ENCODE measurements around the gene SLC6A3. TPM values are rescaled to one million over a fixed set of nuclear protein-coding genes. Genes with fewer than 3 reads are reported as not detected.
A peak's percentile ranks its signal among the peaks of the same experiment; 100 is the strongest.

The SLC6A3 gene
- total RNA-seq (not detected), polyA plus RNA-seq (not detected)

GRCh38 chr5:1445313-1445688 lies at the start of gene SLC6A3:
Gene SLC6A3, minus strand, starts transcription at chr5:1445440. Its CDS starts 2,243 bp downstream, at chr5:1443197.
- Mint-ChIP-seq H3K4me1 (peaks cover 27 to 44% (median 31%) of the 10 kb centered on the region in 3 donors), H3K4me3 (peak within 1 kb of the TSS in 4 of 7 donors; percentile 45 to 84 (median 64)), H3K27ac (peak within 1 kb of the TSS in 1 of 8 donors; percentile 4), H3K9me3 (peaks cover 0 to 4% (median 2%) of the 10 kb centered on the region in 5 donors), H3K36me3 (peaks cover 0 to under 1% (median 0%) of the 10 kb centered on the region in 3 donors), H3K27me3 (peaks cover 26 to 49% of the 10 kb centered on the region in 2 donors)
- H3K27me3 ChIP-seq (ENCODE audit: insufficient read depth, low read length, poor library complexity, severe bottlenecking): peaks cover 13% of the 10 kb centered on the region
- H3K36me3 ChIP-seq (ENCODE audit: insufficient read depth, low read length): no peaks in the 10 kb centered on the region
- peaks cover 14% of the 10 kb centered on the region for H3K4me1 ChIP-seq (ENCODE audit: insufficient read depth, low read length)
- ChIA-PET POLR2A (no interaction called here), CTCF (no interaction called here)
- no peaks in the 10 kb centered on the region for H3K9me3 ChIP-seq (ENCODE audit: low read length)
- H3K4me3 ChIP-seq (ENCODE audit: low read length): no peak within 1 kb of the TSS
- no peak within 1 kb of the TSS for H3K27ac ChIP-seq (ENCODE audit: low read depth, low read length)
- DNase-seq: peak in 1 of 5 donors; percentile 31

GRCh38 chr5:1493941-1494340 lies 48.7 kb upstream of the SLC6A3 start:
- CTCF ChIA-PET: no interaction called here
- Histone ChIP-seq H3K4me3 (ENCODE audit: low read length) (no peak overlapping the region), H3K9me3 (ENCODE audit: low read length) (no peaks in the 10 kb centered on the region), H3K27me3 (ENCODE audit: insufficient read depth, low read length, poor library complexity, severe bottlenecking) (no peaks in the 10 kb centered on the region), H3K4me1 (ENCODE audit: insufficient read depth, low read length) (peaks cover 22% of the 10 kb centered on the region), H3K36me3 (ENCODE audit: insufficient read depth, low read length) (peaks cover 29% of the 10 kb centered on the region), H3K27ac (ENCODE audit: low read depth, low read length) (no peak overlapping the region)
- Mint-ChIP-seq H3K27me3 (no peaks in the 10 kb centered on the region), H3K27ac (peak overlapping the region; percentile 50 to 99 (median 91)), H3K9me3 (no peaks in the 10 kb centered on the region), H3K36me3 (peaks cover 0 to 91% (median 16%) of the 10 kb centered on the region in 3 donors), H3K4me3 (peak overlapping the region; percentile 43 to 87 (median 50)), H3K4me1 (peaks cover 57 to 100% (median 85%) of the 10 kb centered on the region in 3 donors)
- POLR2A ChIA-PET: no interaction called here
- DNase-seq: no peak

- Mint-ChIP-seq H3K27ac (peak overlapping the region in 7 of 8 donors; percentile 70 to 99 (median 92)), H3K27me3 (no peaks in the 10 kb centered on the region), H3K36me3 (peaks cover 3 to 89% (median 13%) of the 10 kb centered on the region in 3 donors), H3K9me3 (no peaks in the 10 kb centered on the region), H3K4me1 (peaks cover 57 to 100% (median 85%) of the 10 kb centered on the region in 3 donors), H3K4me3 (peak overlapping the region; percentile 34 to 80 (median 51))
- Histone ChIP-seq H3K36me3 (ENCODE audit: insufficient read depth, low read length) (peaks cover 24% of the 10 kb centered on the region), H3K4me1 (ENCODE audit: insufficient read depth, low read length) (peaks cover 22% of the 10 kb centered on the region), H3K27ac (ENCODE audit: low read depth, low read length) (no peak overlapping the region), H3K9me3 (ENCODE audit: low read length) (no peaks in the 10 kb centered on the region), H3K4me3 (ENCODE audit: low read length) (no peak overlapping the region), H3K27me3 (ENCODE audit: insufficient read depth, low read length, poor library complexity, severe bottlenecking) (no peaks in the 10 kb centered on the region)
- no peak for DNase-seq
- POLR2A ChIA-PET: no interaction called here
- CTCF ChIA-PET: interaction anchor here (1.9 to 2.8 kb wide), 2 partner anchors 10 to 43 kb away, joined by 6 to 10 read pairs; no protein-coding TSS in a partner anchor
Measured at GRCh38 chr5:1493413-1493812, 48.2 kb upstream of the SLC6A3 start.

- H3K4me3 Mint-ChIP-seq: peak overlapping the region in 6 of 7 donors; percentile 14 to 75 (median 44)
- CTCF ChIA-PET: interaction anchor here (0.6 to 2.8 kb wide), 4 partner anchors 10 to 152 kb away, joined by 4 to 10 read pairs (median 6); no protein-coding TSS in a partner anchor
Measured at GRCh38 chr5:1492757-1493156, 47.5 kb upstream of the SLC6A3 start.

GRCh38 chr5:1490376-1490775 lies 45.1 kb upstream of the SLC6A3 start:
- H3K27me3 Mint-ChIP-seq: no peaks in the 10 kb centered on the region
- Histone ChIP-seq H3K9me3 (ENCODE audit: low read length) (no peaks in the 10 kb centered on the region), H3K27ac (ENCODE audit: low read depth, low read length) (no peak overlapping the region), H3K4me1 (ENCODE audit: insufficient read depth, low read length) (peaks cover 17% of the 10 kb centered on the region), H3K27me3 (ENCODE audit: insufficient read depth, low read length, poor library complexity, severe bottlenecking) (no peaks in the 10 kb centered on the region), H3K36me3 (ENCODE audit: insufficient read depth, low read length) (peaks cover 24% of the 10 kb centered on the region), H3K4me3 (ENCODE audit: low read length) (no peak overlapping the region)
- H3K4me3 Mint-ChIP-seq: peak overlapping the region in 1 of 7 donors; percentile 27
- CTCF ChIA-PET: interaction anchor here (1.1 to 2.8 kb wide), 3 partner anchors 13 to 104 kb away, joined by 3 to 10 read pairs (median 6); no protein-coding TSS in a partner anchor
- DNase-seq: no peak
- POLR2A ChIA-PET: interaction anchor here (1.8 kb wide), 1 partner anchor 34 kb away, joined by 5 read pairs; the partner anchor contains the start of gene LPCAT1
- H3K36me3 Mint-ChIP-seq: peaks cover 3 to 92% (median 12%) of the 10 kb centered on the region in 3 donors
- peak overlapping the region in 7 of 8 donors; percentile 19 to 93 (median 73) for H3K27ac Mint-ChIP-seq
- peaks cover 48 to 77% (median 65%) of the 10 kb centered on the region in 3 donors for H3K4me1 Mint-ChIP-seq
- H3K9me3 Mint-ChIP-seq: no peaks in the 10 kb centered on the region

More at GRCh38 chr5:1492757-1493156, 47.5 kb upstream of the SLC6A3 start:
- H3K4me3 ChIP-seq (ENCODE audit: low read length): no peak overlapping the region
- Mint-ChIP-seq H3K27ac (peak overlapping the region; percentile 46 to 99 (median 83)), H3K36me3 (peaks cover 3 to 90% (median 12%) of the 10 kb centered on the region in 3 donors), H3K4me1 (peaks cover 58 to 100% (median 86%) of the 10 kb centered on the region in 3 donors), H3K27me3 (no peaks in the 10 kb centered on the region), H3K9me3 (no peaks in the 10 kb centered on the region)
- H3K9me3 ChIP-seq (ENCODE audit: low read length): no peaks in the 10 kb centered on the region
- no peaks in the 10 kb centered on the region for H3K27me3 ChIP-seq (ENCODE audit: insufficient read depth, low read length, poor library complexity, severe bottlenecking)
- POLR2A ChIA-PET: interaction anchor here (1.1 to 1.2 kb wide), 2 partner anchors 11 to 177 kb away, joined by 3 to 4 read pairs; no protein-coding TSS in a partner anchor
- peak in 4 of 5 donors; percentile 26 to 73 (median 40) for DNase-seq
- peaks cover 25% of the 10 kb centered on the region for H3K36me3 ChIP-seq (ENCODE audit: insufficient read depth, low read length)
- H3K27ac ChIP-seq (ENCODE audit: low read depth, low read length): no peak overlapping the region
- H3K4me1 ChIP-seq (ENCODE audit: insufficient read depth, low read length): peaks cover 22% of the 10 kb centered on the region

GRCh38 chr5:1489754-1490153 lies 44.5 kb upstream of the SLC6A3 start:
- Histone ChIP-seq H3K36me3 (ENCODE audit: insufficient read depth, low read length) (peaks cover 24% of the 10 kb centered on the region), H3K27ac (ENCODE audit: low read depth, low read length) (no peak overlapping the region), H3K4me1 (ENCODE audit: insufficient read depth, low read length) (peaks cover 16% of the 10 kb centered on the region), H3K27me3 (ENCODE audit: insufficient read depth, low read length, poor library complexity, severe bottlenecking) (no peaks in the 10 kb centered on the region), H3K9me3 (ENCODE audit: low read length) (no peaks in the 10 kb centered on the region), H3K4me3 (ENCODE audit: low read length) (no peak overlapping the region)
- H3K4me3 Mint-ChIP-seq: peak overlapping the region in 5 of 7 donors; percentile 45 to 71 (median 51)
- H3K9me3 Mint-ChIP-seq: no peaks in the 10 kb centered on the region
- H3K27ac Mint-ChIP-seq: peak overlapping the region; percentile 77 to 96 (median 88)
- no peak for DNase-seq
- peaks cover 3 to 91% (median 12%) of the 10 kb centered on the region in 3 donors for H3K36me3 Mint-ChIP-seq
- POLR2A ChIA-PET: interaction anchor here (1.3 to 1.8 kb wide), 2 partner anchors 34 to 104 kb away, joined by 5 read pairs; partner anchors contain the start of gene LPCAT1
- H3K4me1 Mint-ChIP-seq: peaks cover 43 to 77% (median 58%) of the 10 kb centered on the region in 3 donors
- CTCF ChIA-PET: interaction anchor here (1.1 to 1.6 kb wide), 2 partner anchors 14 to 104 kb away, joined by 3 to 6 read pairs; no protein-coding TSS in a partner anchor
- no peaks in the 10 kb centered on the region for H3K27me3 Mint-ChIP-seq

- Histone ChIP-seq H3K27ac (ENCODE audit: low read depth, low read length) (no peak overlapping the region), H3K4me3 (ENCODE audit: low read length) (no peak overlapping the region), H3K27me3 (ENCODE audit: insufficient read depth, low read length, poor library complexity, severe bottlenecking) (no peaks in the 10 kb centered on the region), H3K4me1 (ENCODE audit: insufficient read depth, low read length) (peaks cover 16% of the 10 kb centered on the region), H3K36me3 (ENCODE audit: insufficient read depth, low read length) (peaks cover 24% of the 10 kb centered on the region), H3K9me3 (ENCODE audit: low read length) (no peaks in the 10 kb centered on the region)
- no peaks in the 10 kb centered on the region for H3K9me3 Mint-ChIP-seq
- peak overlapping the region in 6 of 7 donors; percentile 45 to 82 (median 55) for H3K4me3 Mint-ChIP-seq
- peak in 3 of 5 donors; percentile 17 to 69 (median 27) for DNase-seq
- H3K27ac Mint-ChIP-seq: peak overlapping the region; percentile 77 to 96 (median 88)
- no peaks in the 10 kb centered on the region for H3K27me3 Mint-ChIP-seq
- CTCF ChIA-PET: interaction anchor here (1.4 to 1.6 kb wide), 2 partner anchors 14 to 35 kb away, joined by 4 to 6 read pairs; partner anchors contain the start of gene LPCAT1
- H3K4me1 Mint-ChIP-seq: peaks cover 40 to 70% (median 52%) of the 10 kb centered on the region in 3 donors
- POLR2A ChIA-PET: interaction anchor here (1.3 to 1.8 kb wide), 2 partner anchors 35 to 103 kb away, joined by 5 read pairs; partner anchors contain the start of gene LPCAT1
- H3K36me3 Mint-ChIP-seq: peaks cover 3 to 88% (median 12%) of the 10 kb centered on the region in 3 donors
Measured at GRCh38 chr5:1488882-1489680, 43.8 kb upstream of the SLC6A3 start.

Measured in CD8-positive, alpha-beta memory T cell (primary cell).